Neural crest cell (in vitro differentiated cells): ENCODE measurements around the gene BTBD9. TPM values are rescaled to one million over a fixed set of nuclear protein-coding genes. Genes with fewer than 3 reads are reported as not detected.
"Not testable (repeated sequence)": the region's sequence is repeated elsewhere in the genome, so short reads cannot be mapped to it uniquely, and the experiment has no call there.

Experiments
- DNase-seq: peaks from one replicate; pipeline ENCODE4 v3.0.0; 2021; ENCODE audit warnings: low read depth, mixed read lengths, low spot score
- H3K27ac Mint-ChIP-seq: one replicate; pipeline ENCODE4 v1.8.0; 2021; ENCODE audit warnings: mild to moderate bottlenecking, mixed read lengths; ENCODE audit not compliant: unreplicated experiment
- H3K27me3 Mint-ChIP-seq: 2 replicates; pipeline ENCODE4 v1.8.0; 2021; ENCODE audit warnings: low read depth, mild to moderate bottlenecking, mixed read lengths
- H3K36me3 Mint-ChIP-seq: 2 replicates; pipeline ENCODE4 v1.8.0; 2021; ENCODE audit warnings: low read depth, mild to moderate bottlenecking, mixed read lengths
- H3K4me1 Mint-ChIP-seq: 2 replicates; pipeline ENCODE4 v1.8.0; 2021; ENCODE audit warnings: mixed read lengths
- H3K4me3 Mint-ChIP-seq: one replicate; pipeline ENCODE4 v1.8.0; 2021; ENCODE audit warnings: mild to moderate bottlenecking, mixed read lengths
- H3K9me3 Mint-ChIP-seq: 2 replicates; pipeline ENCODE4 v1.8.0; 2021; ENCODE audit warnings: mixed read lengths
- total RNA-seq: library from RNA; stranded (reverse); gene quantifications from 2 replicates; pipeline ENCODE4 v1.2.1, GENCODE V29; 2021
- TF ChIP-seq, protein P1 (sequence below): fragments of 200-600 bp; sonication (generic); conservative IDR thresholded peaks from 2 replicates; pipeline ENCODE4 v1.5.0; 2021; ENCODE audit warnings: antibody characterized with exemption, mild to moderate bottlenecking

Gene BTBD9
- total RNA-seq, 1 donor from 2014 or later = 18.0 TPM

DNA sequence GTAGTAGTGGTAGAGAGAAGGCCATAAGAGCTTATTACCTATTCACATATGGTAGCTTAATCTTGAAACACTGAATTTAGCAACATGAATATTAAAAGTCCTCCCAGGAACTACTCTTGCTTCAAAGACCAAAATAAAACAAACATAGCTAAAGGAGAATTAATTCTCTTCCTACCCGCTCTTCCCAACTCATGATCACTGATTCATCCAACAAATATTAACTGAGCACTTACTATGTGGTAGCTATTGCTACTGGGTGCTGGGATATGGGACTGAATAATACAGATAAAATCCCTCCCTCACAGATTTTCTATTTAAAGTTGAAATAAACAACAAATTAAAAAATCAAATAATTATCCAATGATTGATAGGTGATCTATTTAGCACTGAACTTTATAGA is 287.1 kb downstream of the BTBD9 start:
- Mint-ChIP-seq H3K27me3 (no peaks in the 10 kb centered on the region), H3K27ac (no peak overlapping the region), H3K4me1 (peaks cover 17% of the 10 kb centered on the region), H3K4me3 (no peak overlapping the region), H3K9me3 (no peaks in the 10 kb centered on the region), H3K36me3 (no peaks in the 10 kb centered on the region)
- no peak for DNase-seq
- TF ChIP-seq, protein P1, sequence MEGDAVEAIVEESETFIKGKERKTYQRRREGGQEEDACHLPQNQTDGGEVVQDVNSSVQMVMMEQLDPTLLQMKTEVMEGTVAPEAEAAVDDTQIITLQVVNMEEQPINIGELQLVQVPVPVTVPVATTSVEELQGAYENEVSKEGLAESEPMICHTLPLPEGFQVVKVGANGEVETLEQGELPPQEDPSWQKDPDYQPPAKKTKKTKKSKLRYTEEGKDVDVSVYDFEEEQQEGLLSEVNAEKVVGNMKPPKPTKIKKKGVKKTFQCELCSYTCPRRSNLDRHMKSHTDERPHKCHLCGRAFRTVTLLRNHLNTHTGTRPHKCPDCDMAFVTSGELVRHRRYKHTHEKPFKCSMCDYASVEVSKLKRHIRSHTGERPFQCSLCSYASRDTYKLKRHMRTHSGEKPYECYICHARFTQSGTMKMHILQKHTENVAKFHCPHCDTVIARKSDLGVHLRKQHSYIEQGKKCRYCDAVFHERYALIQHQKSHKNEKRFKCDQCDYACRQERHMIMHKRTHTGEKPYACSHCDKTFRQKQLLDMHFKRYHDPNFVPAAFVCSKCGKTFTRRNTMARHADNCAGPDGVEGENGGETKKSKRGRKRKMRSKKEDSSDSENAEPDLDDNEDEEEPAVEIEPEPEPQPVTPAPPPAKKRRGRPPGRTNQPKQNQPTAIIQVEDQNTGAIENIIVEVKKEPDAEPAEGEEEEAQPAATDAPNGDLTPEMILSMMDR = no peak

DNA sequence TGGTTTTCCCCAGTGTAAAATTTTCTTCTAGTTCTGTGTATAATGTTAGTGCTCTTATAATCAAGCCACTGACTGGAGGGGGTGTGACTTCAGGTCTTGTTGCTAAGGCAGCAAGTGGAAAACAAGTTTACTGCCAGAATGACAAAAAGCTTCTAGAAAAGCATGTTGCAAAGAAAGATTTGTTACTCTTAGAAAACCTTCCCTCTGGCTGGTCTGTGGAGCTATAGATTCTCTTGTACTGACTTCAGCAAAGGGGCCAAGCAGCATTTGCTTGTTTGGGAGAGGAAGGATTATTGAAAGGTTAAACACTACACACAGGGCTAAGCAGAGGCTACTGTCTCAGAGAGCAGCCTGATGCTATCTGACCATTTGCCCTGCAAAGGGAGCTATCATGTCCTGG is 288.8 kb downstream of the BTBD9 start:
- DNase-seq = no peak
- H3K27me3 Mint-ChIP-seq = no peaks in the 10 kb centered on the region
- TF ChIP-seq, protein P1 = no peak
- peaks cover 28% of the 10 kb centered on the region for H3K4me1 Mint-ChIP-seq
- no peak overlapping the region for H3K27ac Mint-ChIP-seq
- no peaks in the 10 kb centered on the region for H3K36me3 Mint-ChIP-seq
- no peak overlapping the region for H3K4me3 Mint-ChIP-seq
- H3K9me3 Mint-ChIP-seq = no peaks in the 10 kb centered on the region

DNA sequence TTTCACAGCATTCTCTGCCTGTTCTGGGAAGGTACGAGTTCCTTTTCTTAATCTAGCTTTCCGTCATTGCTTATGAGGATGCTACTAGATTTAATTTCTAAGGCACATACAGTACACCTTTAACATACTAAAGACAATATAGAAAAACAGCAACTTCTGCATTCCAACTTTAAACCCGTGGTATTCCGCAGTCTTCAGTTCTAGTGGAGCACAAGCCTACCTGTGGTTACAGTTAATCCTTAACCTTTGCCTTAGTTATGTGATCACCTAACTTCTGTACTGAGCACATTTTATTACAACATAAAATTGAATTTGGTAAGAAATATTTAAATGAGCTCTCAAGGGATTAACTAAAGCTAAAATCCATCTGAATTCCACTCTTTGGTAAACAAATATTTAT is 289.5 kb downstream of the BTBD9 start:
- Mint-ChIP-seq H3K4me3 (no peak overlapping the region), H3K27ac (no peak overlapping the region), H3K4me1 (peaks cover 28% of the 10 kb centered on the region), H3K27me3 (no peaks in the 10 kb centered on the region), H3K36me3 (no peaks in the 10 kb centered on the region), H3K9me3 (no peaks in the 10 kb centered on the region)
- TF ChIP-seq, protein P1 = no peak
- DNase-seq = no peak

DNA sequence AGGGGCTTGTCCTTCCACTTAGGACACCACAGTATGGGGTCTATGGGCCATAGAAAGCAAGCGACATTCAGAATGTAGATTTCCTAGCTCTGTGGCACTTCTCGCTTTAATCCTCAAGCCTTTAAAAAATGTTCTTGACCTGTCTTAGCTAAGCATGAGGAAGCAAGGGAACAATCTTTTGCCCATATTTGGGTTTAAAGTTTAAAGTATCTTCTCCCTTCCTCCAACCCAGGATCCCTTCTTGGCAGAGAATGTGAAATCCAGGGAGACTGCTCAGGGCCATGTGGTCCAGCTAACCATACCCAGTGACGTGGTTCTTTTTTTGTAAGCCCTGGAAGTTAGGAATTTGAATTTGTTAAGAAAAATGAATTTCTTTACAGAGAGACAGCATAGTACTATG is 289.9 kb downstream of the BTBD9 start:
- Mint-ChIP-seq H3K27me3 (no peaks in the 10 kb centered on the region), H3K9me3 (no peaks in the 10 kb centered on the region), H3K36me3 (no peaks in the 10 kb centered on the region), H3K4me1 (peaks cover 28% of the 10 kb centered on the region), H3K4me3 (no peak overlapping the region), H3K27ac (no peak overlapping the region)
- no peak for DNase-seq
- TF ChIP-seq, protein P1 = no peak

DNA sequence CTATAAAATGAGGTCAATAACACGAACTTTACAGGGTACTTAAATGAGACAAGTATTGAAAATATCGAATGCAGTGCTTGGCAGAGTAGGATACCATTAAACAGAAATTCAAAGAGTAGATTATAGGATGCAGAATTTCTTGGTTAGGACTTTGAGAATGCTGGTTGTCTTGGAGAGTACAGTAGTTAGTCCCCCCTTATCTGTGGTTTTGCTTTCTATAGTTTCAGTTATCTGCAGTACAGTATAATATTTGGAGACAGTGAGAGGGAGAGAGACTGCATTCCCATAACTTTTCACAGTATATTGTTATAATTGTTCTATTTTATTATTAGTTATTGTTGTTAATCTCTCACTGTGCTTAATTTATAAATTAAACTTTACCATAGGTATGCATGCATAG is 290.5 kb downstream of the BTBD9 start:
- TF ChIP-seq, protein P1 = no peak
- H3K4me1 Mint-ChIP-seq = peaks cover 28% of the 10 kb centered on the region
- H3K9me3 Mint-ChIP-seq = no peaks in the 10 kb centered on the region
- H3K4me3 Mint-ChIP-seq = no peak overlapping the region
- no peaks in the 10 kb centered on the region for H3K36me3 Mint-ChIP-seq
- DNase-seq = no peak
- no peaks in the 10 kb centered on the region for H3K27me3 Mint-ChIP-seq
- no peak overlapping the region for H3K27ac Mint-ChIP-seq

DNA sequence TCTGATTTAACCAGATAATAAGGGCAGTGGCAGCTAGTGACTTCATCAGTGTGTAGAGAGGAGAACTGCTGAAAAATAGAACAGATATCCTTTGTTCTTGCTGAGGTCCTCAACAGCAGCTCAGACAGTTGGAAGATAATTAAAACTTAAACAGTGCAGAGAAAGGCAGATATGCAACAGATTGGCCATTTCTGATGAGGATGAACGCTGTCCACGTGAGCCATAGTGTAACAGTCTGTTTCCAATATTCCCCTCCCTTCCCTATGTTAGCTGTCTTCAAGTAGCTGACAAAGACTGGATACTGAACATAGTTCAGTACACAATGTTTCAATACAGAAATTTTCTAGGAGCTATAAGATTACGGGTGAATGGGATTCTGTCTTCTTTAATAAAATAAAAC is 291.4 kb downstream of the BTBD9 start:
- Mint-ChIP-seq H3K36me3 (no peaks in the 10 kb centered on the region), H3K4me1 (peaks cover 28% of the 10 kb centered on the region), H3K9me3 (no peaks in the 10 kb centered on the region), H3K27ac (no peak overlapping the region), H3K4me3 (no peak overlapping the region), H3K27me3 (no peaks in the 10 kb centered on the region)
- TF ChIP-seq, protein P1 = no peak
- DNase-seq = no peak

DNA sequence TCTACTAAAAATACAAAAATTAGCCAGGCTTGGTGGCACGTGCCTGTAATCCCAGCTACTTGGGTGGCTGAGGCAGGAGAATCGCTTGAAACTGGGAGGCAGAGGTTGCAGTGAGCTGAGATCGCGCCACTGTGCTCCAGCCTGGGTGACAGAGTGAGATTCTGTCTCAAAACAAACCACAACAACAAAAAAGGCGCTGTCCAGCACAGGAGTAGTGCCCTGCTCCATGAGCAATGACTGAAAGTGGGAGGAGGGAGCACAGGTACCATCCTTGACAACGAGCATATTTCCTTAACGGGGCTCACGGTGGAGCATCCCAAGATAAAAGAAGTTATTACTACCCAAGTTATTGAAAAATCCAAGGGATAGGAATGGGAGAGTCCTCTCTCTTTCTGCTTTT is 291.9 kb downstream of the BTBD9 start:
- not testable (repeated sequence) for H3K9me3 Mint-ChIP-seq, DNase-seq, H3K36me3 Mint-ChIP-seq, H3K27me3 Mint-ChIP-seq, H3K4me3 Mint-ChIP-seq, H3K27ac Mint-ChIP-seq
- H3K4me1 Mint-ChIP-seq = peaks cover 28% of the 10 kb centered on the region
